Activated effector memory CD4-positive, alpha-beta T cell treated with anti-CD3 and anti-CD28 coated beads, Interleukin-2, amount 50 U/mL, for 16 hours (primary cell): ENCODE measurements around the gene ARHGEF4.
"Not testable (repeated sequence)": the region's sequence is repeated elsewhere in the genome, so short reads cannot be mapped to it uniquely, and the experiment has no call there.

Experiments used
- DNase-seq: peaks from one replicate; pipeline ENCODE4 v3.0.0-alpha.2; 2020

The ARHGEF4 gene

DNA sequence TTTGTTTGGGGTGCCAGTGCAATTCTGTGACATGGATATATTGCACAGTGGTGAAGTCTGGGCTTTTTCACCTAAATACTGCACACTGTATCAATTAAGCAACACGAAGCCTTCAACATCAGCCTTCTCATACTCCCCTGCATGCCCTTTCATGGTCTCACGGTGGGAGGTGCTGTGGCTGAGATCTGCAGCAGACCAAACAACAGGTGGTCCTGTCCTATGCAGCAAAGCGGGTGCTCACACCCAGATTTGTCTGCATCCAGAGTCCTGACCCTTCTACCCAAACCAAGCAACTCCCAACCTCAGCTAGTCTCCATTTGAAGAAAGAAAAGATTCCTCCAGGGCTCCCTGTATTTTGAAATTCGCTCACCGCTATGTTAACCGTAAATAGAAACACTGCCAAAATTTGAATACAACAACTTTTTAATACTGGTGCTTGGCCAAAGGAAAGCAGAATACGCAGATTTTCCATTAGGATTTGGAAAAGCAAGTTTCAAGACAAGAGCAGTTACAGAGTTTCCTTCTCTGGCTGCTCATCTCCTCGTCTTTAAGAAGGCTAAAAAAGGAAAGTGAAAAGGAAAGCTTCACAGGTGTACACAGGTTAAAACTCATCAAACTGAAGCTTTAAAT lies 221.6 kb downstream of the ARHGEF4 start:
- DNase-seq, result no peak

GRCh38 chr2:131058920-131059319 lies 222.2 kb downstream of the ARHGEF4 start:
- DNase-seq, result no peak

- DNase-seq, result no peak
Measured at GRCh38 chr2:131063501-131064283, 227.0 kb downstream of the ARHGEF4 start.

DNA sequence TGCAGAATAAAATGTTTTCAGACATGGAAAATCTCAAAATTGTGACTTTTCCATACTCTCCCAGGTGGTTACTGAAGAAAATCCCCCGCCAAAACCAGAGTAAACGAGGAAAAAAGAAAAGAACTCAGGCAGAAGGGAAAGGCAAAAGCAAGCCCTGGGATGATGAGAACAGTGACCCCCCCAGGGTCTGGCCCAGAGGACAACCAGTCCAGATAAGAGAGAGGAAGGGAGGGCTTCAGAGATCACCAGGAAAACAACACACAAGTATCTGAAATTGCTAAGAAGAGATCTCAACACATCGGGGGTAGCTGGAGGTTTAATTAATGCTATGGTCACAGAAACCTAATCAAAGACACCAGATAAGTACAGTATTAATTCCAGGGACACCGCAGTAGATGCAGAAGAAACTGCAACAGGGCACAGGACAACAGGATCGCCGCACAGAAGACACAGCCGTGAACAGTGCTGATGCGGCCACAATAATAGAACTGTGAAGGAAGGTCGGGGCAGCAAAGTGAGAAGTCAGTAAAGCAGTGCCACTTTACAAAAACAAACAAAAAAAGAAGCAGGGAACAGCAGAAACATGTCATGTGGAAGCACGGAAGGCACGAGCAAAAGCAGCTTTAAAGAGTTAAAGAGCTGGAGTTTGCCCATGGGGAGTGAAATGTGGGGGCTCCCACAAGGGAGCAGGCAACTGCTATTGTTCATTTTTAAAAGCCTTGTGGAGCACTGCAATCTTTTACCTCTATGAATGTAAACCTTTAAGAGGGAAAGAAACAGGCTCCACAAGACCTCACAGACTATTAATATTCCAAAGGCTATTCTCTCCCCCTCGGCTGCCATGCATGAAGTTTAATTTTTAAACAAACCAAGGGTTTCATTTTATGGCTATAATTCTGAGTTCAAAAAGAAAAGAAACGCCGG lies 228.1 kb downstream of the ARHGEF4 start:
- no peak for DNase-seq

- DNase-seq, result no peak
Measured at GRCh38 chr2:131067465-131068125, 230.9 kb downstream of the ARHGEF4 start.

GRCh38 chr2:131068172-131068571 lies 231.5 kb downstream of the ARHGEF4 start:
- DNase-seq, result not testable (repeated sequence)

DNA sequence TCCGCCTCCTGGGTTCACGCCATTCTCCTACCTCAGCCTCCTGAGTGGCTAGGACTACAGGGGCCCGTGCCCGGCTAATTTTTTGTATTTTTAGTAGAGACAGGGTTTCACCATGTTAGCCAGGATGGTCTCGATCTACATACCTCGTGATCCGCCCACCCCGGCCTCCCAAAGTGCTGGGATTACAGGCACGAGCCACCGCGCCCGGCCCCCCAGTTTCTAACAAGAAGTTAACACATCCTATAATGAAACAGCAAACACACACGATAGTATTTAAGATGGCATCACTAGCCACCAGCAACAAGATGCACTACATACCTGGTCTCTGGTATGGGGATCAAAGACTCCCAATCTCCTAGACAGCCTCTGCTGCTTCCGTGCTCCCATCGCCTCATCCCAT lies 238.9 kb downstream of the ARHGEF4 start:
- not testable (repeated sequence) for DNase-seq

GRCh38 chr2:131076707-131077106 lies 240.0 kb downstream of the ARHGEF4 start:
- no peak for DNase-seq

DNA sequence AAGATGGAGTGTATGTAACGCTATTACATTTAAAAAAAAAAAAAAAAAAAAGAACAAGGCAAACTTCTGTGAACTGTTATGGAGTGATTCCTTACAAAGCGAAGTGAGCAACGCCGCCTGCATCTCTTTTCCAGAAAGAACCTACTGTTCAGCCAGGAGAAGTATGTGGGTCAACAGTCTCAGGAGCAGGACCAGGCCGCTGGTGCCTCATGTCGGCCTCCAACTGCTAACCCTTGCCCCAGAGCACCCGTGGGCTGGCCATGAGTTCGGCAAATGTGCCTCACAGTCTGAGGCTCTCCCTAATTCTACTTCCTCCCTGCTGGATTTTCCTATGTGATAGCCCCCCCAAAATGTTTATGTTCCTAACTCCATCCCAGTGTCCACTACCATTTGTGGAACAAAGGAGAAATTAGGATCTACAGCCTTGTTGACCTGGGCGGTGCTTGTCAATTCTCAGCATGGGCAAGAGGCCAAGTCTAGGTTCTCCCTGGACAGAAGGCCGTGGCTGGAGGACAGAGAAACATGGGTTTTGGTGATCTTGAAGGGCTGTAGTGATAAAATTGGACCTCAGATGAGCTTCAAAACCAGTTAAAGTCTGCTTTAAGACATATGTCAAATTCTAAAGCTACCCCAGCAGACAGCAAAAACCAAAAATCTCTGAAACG lies 240.6 kb downstream of the ARHGEF4 start:
- DNase-seq, result no peak

- no peak for DNase-seq
Measured at GRCh38 chr2:131077966-131078365, 241.3 kb downstream of the ARHGEF4 start.

DNA sequence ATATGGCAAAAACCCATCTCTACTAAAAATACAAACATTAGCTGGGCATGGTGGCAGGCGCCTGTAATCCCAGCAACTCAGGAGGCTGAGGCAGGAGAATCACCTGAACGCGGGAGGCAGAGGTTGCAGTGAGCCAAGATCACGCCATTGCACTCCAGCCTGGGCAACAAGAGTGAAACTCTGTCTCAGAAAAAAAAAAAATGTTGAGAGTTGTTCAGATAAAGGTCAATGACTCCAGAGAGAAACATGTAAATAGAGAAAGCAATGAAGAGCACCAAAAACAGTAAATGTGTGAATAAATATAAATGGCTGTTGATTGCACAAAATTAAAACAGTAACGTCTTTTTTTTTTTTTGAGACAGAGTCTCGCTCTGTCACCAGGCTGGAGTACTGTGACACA lies 243.2 kb downstream of the ARHGEF4 start:
- DNase-seq, result not testable (repeated sequence)

GRCh38 chr2:131081190-131081589 lies 244.5 kb downstream of the ARHGEF4 start:
- no peak for DNase-seq

- no peak for DNase-seq
Measured at GRCh38 chr2:131085646-131086045, 248.9 kb downstream of the ARHGEF4 start.

DNA sequence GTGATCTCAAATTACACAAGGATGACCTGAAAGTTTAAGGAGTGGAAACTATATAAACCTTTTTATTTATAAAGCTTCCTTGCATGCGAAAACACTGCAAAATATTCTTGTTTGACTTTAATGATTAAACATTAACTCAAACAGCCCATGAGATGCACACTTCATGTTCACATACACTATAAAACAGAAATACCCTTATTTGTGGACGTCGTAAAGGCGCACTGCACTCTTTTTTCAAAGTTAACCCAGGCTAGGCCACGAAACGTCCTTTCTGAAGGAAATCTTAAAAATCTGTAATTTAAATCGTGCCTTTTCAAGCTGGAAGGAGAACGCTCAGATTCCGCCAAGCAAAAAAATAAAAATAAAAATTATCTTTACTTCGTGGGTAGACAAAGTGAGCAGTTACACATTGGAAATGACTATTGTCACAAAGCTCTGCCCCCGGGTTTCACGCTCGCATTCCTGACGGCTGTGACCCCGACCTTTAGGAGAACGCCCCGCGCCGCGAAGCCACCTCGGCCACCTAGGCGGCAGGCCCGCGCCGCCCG lies 255.8 kb downstream of the ARHGEF4 start:
- no peak for DNase-seq

- peak; percentile 96 for DNase-seq
Measured at GRCh38 chr2:131093006-131093695, 256.4 kb downstream of the ARHGEF4 start, which contains the start of gene FAM168B. Gene FAM168B (minus strand): TSS chr2:131093460. CDS start chr2:131082646, 10,814 bp downstream.

DNA sequence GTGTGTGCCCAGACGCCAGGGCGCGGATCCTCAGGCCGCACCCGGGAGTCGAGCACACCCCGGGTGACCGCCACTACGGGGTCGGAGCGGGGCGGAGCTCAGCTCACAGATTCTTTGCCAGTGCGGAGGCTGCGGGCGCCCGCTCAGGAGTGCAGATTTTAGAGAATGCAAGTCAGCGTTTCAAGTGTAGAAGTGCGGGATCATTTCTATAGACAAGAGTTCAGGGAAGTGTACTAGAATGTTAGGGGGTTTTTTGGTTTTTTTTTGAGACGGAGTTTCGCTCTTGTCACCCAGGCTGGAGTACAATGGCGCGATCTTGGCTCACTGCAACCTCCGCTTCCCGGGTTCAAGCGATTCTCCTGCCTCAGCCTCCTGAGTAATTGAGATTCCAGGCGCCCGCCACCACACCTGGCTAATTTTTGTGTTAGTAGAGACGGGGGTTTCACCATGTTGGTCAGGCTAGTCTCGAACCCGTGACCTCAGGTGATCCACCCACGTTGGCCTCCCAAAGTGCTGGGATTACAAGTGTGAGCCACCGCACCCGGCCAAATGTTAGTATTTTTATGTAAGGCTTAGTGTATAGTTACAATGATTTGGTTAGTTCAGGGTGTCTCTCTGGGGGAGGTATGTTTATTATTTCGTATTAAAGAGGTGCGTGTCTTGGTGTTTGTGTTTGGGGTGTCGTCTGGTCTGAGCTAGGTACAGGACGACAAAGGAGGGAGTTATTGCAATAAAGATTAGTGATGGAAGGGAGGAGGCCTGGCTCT lies 257.2 kb downstream of the ARHGEF4 start:
- DNase-seq, result peak; percentile 66

GRCh38 chr2:131094463-131095281 lies 258.0 kb downstream of the ARHGEF4 start:
- no peak for DNase-seq
